LNCaP clone FGC (cell line): ENCODE measurements around the gene MDM1.
A peak's percentile ranks its signal among the peaks of the same experiment; 100 is the strongest.

Experiments used
- DNase-seq: peaks from one replicate; pipeline ENCODE4 v3.0.0-alpha.2; 2011; ENCODE audit warnings: low read depth
- H3K4me3 ChIP-seq: 2 replicates; pipeline ENCODE4 v1.5.1; 2011; ENCODE audit warnings: mild to moderate bottlenecking, low read depth, low read length, control low read depth
- TF ChIP-seq, protein P1 (sequence below): IDR thresholded peaks from 2 replicates; pipeline ENCODE4 v1.5.1; 2012; ENCODE audit warnings: mild to moderate bottlenecking; ENCODE audit not compliant: control insufficient read depth, insufficient read depth; ENCODE audit errors: extremely low read depth

MDM1 gene

DNA sequence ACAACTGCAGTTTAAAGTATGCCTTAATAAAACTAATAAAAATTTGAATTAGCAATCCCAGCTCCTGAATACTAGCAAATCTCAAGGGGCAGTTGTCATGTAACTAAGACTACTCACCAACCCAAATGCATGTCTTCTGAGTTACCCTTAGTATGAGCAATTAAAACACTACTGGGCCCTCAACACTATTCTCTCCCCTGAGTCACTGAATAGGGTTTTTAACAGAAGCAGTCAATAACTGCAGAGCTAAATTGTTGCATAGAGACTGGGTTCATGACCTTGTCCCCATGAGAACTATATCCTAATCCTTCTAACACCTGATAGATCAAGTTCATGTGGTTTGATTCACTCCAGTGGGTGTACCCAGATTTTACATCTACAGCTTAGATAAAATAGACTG, 38.8 kb downstream of the MDM1 start:
- no peak overlapping the region for H3K4me3 ChIP-seq
- TF ChIP-seq, protein P1, sequence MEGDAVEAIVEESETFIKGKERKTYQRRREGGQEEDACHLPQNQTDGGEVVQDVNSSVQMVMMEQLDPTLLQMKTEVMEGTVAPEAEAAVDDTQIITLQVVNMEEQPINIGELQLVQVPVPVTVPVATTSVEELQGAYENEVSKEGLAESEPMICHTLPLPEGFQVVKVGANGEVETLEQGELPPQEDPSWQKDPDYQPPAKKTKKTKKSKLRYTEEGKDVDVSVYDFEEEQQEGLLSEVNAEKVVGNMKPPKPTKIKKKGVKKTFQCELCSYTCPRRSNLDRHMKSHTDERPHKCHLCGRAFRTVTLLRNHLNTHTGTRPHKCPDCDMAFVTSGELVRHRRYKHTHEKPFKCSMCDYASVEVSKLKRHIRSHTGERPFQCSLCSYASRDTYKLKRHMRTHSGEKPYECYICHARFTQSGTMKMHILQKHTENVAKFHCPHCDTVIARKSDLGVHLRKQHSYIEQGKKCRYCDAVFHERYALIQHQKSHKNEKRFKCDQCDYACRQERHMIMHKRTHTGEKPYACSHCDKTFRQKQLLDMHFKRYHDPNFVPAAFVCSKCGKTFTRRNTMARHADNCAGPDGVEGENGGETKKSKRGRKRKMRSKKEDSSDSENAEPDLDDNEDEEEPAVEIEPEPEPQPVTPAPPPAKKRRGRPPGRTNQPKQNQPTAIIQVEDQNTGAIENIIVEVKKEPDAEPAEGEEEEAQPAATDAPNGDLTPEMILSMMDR: no peak
- no peak for DNase-seq

DNA sequence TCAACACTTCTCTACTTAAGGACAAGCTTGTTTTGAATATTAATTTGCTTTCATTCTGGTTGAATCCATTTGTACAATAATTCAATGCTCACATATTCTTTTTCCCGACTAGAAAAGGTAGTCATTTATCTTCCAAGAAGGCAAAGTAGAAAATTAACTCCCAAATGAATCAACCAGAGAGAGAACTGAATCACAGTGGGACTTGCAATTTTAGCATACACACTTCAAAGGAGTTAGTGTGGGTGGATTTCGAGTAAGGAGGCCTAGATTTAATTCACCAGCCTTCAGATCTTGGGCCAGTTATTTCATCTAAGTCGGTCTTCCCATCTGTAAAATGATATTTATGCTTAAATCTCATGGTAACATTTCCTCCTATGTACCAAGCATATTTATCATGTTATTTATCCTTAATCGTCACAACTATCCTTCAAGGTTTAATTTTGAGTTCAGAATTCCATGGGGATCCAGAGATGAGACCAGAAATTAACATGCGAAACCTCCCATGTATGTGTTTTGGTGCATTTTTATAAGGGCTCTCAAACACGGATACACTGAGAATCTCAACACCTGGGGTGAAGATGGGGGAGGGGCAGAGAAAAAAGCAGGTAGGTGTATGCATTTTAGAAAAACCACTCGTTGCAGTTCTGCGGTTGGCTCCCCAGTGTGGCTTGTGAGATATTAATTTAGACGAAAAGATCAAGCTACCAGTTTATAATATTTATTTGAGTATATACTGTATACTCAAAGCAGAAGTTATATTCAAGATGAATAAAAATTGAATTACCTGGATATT, 39.8 kb downstream of the MDM1 start:
- H3K4me3 ChIP-seq: no peak overlapping the region
- DNase-seq: no peak
- TF ChIP-seq, protein P1: no peak

DNA sequence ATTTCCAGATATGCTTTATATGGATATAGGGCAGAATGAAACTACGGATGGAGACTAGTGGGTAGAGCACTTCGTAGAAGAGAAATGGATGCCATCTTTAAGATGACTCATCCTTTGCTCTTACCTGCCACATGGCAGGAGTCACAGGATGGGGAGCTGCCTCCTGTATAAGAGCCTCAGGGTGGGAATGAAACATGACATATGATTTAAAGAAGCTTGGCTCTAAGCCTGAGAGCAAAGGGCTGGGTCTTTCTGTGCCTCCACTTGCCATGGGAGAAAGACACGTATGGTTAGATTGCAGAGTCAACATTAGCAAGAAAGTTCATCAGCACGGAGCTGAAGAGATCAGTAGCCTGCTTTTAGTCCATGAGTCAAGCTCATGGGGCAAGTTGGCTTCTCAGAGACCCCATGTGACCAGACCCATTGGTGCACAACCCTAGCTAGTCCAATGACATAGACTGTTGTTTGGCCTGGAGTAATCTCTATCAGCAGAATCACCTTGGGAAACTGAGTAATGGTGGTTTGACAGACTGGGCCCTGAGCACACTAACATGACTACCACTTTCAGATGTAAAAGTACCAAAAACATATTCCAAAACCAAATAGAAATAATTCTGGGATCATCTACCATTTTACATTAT, 40.6 kb downstream of the MDM1 start:
- TF ChIP-seq, protein P1: no peak
- DNase-seq: no peak
- no peak overlapping the region for H3K4me3 ChIP-seq

DNA sequence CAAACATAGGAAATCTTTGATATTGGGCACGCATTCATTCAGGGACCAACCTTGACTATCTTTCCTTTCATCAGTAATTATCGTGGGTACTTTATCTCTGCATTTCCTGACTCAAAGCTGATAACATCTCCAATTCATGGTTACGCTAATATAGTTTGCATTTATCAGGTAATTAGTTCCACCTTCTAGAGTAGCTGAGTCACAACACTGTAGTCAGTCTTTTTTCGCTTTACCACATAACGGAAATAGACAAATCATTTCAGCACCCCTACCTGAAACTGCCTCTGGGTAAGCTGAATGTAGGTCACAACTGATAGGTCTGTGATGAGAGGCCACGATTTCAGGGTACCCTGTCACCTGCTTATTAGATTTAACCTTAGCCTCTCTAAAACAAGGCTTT, 42.0 kb downstream of the MDM1 start:
- TF ChIP-seq, protein P1: no peak
- H3K4me3 ChIP-seq: no peak overlapping the region
- DNase-seq: no peak

DNA sequence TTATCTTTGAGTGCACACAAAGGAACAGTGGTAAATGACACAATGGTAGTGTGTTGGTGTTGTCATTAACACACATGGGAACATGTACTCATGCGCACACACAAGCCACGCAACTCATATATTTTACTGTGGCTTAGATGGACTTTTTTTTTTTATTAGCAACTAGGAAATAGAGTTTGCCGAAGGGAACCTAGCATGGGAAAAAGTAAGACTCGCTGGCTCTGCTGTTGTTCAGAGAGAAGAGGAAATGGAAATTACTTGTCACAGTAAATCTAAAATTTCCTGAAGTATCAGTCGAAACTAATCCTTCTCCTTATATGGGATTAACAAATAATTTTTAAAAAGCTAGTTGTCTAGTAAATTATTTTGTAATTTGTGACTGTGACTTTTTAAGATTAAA, 45.1 kb downstream of the MDM1 start:
- TF ChIP-seq, protein P1: no peak
- H3K4me3 ChIP-seq: no peak overlapping the region
- no peak for DNase-seq

DNA sequence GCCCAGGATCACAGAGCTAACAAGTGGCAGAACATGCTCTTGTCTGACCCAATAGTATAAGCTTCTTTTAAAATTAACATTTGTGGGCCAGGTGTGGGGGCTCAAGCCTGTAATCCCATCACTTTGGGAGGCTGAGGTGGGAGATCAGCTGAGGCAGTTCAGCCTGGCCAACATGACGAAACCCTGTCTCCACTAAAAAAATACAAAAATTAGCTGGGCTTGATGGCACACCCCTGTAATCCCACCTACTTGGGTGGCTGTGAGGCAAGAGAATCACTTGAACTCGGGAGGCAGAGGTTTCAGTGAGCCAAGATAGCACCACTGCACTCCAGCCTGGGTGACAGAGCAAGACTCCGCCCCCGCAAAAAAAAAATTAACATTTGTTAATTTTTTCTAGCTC, 45.8 kb downstream of the MDM1 start:
- DNase-seq: peak; percentile 13
- TF ChIP-seq, protein P1: no peak
- no peak overlapping the region for H3K4me3 ChIP-seq
